GM18867 (cell line): Measurements from ENCODE around the gene WDR7.

Source experiments
- ATAC-seq: cut with Tn5 transposase; IDR thresholded peaks from one replicate; pipeline ENCODE4 v1.9.1; 2021; ENCODE audit warnings: mild to moderate bottlenecking, moderate library complexity; ENCODE audit not compliant: unreplicated experiment

Gene WDR7

DNA sequence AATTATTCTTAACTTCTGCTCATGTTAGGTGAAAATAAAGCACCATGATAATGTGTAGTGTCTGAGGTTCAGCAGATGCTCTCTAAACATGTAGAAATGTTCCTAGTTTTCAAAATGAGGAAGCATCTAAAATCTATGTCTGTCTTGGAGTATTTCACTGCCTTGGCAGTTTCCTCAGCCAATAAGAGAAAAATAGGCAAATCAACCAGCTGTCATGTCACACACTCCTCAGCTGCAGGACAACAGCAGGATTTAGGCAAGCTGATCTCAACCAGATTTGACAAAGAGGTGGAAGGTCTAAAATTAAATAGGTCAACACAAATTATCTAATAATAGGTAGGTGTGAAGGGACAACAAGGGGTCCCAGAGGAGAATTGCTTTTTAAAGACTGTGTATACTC is 331.6 kb downstream of the WDR7 start:
- no peak for ATAC-seq

DNA sequence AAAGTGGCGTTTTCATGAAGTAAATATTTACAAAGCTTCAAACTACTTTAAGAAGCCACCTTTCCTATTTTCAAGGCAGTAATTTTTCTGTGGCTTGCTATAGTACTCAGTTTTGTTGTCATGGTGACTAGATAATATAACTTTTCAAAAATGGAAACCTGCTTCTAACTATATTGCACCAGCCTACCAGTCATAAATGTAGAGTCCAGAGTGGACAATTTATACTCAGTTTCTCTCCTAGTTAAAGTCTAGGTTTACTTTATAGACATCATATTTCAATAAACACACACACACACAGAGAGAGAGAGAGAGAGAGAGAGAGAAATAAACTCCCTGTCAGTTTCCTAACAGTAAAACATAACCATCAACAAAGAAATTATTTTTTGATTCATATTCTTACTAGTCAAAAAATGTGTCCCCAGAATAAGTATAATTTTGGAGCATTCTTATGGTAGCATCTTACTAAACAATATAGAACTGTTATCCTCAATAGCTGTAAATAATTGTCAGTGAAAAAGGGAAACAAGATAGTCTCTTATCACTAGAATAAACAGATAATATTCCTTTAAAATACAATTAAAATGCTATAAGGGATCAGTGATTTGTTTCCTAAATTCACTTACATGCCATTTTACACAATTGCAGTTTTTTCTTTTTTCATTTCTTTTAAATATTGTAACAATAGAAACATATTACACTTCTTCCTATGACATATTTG is 332.3 kb downstream of the WDR7 start:
- no peak for ATAC-seq

DNA sequence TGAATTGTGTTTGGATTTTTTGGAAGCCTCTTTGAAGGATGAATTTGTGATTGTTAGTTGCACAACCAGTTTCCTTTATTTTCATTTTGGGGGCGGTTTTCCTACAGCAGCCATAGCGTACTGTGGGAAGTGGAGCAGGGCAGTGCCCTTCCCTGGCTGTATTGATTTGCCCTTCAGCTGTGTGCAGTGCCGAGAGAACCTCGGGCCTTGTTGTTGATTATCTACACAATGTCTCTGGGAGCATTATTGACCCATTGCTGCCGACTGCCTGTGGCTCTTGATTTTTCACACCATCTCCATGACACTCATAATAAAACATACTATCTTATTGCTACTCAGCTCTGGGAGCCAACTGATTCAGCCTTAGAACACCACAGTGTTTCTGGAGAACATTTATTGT is 333.6 kb downstream of the WDR7 start:
- ATAC-seq = no peak

DNA sequence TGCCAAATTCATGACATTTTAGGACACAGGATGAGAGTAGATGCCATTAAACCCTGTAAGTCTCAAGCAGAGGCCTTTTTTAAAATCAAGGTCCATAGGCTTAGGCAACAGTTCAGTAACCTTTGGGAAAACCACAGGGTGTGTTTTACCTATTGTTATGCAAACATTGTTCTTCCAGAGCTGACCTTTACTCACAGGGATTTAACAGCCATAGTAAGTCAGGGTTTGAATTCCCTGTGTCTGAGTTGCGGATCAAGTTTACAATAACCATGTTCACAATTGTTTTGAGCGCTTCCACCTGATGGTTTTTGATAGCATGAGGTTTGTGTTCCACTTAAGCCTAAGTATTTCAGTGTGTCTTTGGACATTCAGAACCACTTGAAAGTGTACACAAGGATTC is 335.7 kb downstream of the WDR7 start:
- no peak for ATAC-seq

DNA sequence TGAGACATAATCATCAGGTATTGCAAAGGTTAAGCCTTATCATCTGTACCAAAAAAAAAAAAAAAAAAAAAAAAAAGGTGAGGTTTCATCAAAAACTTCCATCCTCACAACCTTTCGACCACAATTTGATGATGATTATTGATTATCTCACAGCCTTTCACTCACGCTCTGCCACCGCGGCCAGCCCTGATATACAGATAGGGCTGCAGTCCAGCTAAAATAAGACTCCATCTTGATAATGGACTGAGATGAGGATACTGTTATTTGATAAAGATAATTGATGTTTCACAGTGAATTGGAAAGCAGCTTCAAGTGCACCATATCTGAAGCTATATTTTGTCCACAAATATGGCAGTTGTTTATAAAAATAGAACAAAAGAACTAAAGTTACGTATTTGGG is 336.1 kb downstream of the WDR7 start:
- ATAC-seq = no peak

DNA sequence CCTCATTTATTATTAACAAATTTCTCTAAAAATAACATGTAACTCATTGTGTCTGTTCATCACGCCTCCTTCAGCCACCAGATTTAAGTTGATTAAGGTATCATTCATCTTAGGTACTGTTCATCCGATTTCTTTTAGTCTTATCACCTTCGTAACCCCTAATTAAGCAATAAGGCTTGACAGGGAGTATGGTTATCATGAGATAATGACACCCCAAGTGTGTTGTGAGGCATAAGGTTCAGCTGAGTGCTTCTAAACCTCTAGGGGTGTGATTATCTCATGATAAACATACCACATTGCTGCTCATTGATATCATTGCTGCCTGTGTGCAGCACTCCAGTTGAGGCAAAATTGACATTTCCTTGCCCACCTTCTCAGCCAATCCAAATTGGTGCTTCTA is 336.9 kb downstream of the WDR7 start:
- no peak for ATAC-seq

- ATAC-seq = no peak
These were observed 339.5 kb downstream of the WDR7 start for GRCh38 chr18:56990678-56991077.

DNA sequence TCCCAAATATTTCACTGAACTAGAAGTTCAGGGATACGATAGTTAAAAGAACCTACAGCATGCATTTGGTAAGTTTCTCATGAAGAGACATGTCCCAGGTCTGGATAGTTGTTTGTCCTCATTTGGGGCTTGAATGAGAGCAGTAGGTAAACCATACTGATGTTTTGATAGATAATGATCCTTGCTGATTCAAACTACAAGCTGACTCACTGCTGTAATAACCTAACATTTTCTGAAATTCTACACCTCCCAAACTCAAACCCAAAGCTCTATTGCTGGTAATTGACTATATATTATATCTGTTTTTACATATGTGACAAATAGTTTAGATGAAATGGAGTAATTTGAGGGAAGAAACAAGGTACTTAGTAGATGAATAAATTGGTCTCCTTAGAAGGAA is 341.6 kb downstream of the WDR7 start:
- ATAC-seq = no peak

GRCh38 chr18:56995579-56996188 is 344.5 kb downstream of the WDR7 start:
- ATAC-seq = no peak

- no peak for ATAC-seq
These were observed 346.0 kb downstream of the WDR7 start for GRCh38 chr18:56997200-56997599.

DNA sequence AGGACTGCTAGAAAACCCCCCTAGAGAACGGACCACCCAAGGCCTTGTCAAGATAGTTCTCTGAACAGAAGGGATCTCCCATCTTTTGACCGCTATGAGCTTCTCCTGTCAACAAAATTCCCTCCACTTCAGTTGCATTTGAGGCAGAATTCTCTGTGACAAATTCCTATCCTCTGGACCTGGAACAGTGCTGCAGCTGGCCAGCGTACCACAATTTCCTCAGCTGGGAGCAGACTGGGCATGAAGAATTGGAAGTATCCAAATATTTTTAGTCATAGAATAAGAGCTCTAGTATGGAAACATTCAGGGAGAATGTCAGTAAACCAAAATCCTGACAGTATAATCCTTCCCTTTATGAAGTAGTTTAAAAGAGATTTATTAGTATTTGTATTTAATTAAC is 348.7 kb downstream of the WDR7 start:
- no peak for ATAC-seq

DNA sequence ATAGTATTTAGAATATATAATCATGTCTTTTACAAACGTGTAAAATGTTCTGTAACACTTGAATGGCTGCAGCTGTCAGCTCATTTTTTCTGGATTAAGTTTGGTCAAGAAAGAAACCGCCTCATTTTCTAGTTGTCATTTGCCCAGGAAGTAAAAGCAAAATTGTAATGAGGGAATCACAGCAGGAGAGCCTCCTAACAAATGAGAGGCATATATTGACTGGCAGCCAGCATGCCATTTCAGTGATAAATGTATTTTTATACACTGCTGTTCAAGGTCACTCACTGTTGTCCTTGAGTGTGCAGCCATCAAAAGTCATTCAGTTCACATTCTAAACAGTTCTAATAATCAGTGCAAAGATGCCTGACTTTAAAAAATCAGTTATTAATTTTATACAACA is 351.5 kb downstream of the WDR7 start:
- ATAC-seq = no peak

- no peak for ATAC-seq
These were observed 352.2 kb downstream of the WDR7 start for GRCh38 chr18:57003342-57003741.

DNA sequence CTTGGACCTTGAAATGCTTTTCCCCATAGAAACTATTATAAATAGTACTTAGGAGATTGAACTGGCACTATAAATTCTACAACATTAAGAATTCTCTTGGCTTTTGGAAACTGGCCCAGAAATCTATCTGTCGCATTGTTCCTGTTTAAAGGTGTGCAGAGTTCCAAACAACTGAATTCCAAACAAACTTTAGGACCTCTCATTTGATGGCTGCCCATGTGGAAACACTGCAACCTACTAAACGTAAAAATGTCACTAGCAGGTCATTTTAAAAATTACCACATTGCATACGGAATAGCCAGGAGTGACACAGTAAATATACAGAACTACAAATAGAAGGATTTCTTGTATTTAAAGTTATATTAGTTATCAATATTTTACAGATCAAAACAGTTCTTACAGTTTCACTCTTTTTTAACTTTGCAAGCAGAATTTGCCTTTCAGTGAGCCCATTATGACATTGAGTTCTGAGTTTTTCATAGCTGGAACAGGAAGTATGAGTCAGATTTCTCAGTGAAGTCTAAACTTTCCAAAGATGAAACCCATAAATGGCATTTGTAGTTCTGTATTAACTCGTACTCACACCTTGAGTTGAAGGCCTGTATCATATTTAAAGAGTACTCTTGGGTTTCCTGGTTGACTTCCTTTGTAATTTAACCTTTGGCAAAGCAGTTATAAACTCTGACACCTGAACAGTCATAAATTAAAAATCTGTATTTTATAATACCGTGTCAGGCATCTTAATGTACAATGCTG is 353.4 kb downstream of the WDR7 start:
- ATAC-seq = peak; percentile 98

- ATAC-seq = no peak
These were observed 357.0 kb downstream of the WDR7 start for GRCh38 chr18:57008001-57008686.

DNA sequence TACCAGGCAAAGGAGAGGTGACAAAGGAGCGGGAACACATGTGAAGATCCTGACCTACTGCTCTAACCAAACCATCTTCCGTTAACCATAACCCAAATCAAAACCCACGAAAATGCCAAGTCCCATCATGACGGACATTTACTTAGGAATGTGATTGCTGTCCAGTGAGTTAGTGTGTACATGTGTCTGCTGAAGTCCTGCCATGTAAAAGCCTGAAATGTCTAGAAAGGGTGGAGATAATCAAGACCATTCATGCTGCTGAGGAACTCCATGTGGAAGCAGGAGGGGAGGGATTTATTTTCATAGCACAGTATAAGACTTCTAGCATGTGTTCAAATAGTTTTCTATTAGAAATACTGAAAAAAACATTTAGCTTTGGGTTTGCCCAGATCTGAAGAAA is 358.7 kb downstream of the WDR7 start:
- no peak for ATAC-seq

DNA sequence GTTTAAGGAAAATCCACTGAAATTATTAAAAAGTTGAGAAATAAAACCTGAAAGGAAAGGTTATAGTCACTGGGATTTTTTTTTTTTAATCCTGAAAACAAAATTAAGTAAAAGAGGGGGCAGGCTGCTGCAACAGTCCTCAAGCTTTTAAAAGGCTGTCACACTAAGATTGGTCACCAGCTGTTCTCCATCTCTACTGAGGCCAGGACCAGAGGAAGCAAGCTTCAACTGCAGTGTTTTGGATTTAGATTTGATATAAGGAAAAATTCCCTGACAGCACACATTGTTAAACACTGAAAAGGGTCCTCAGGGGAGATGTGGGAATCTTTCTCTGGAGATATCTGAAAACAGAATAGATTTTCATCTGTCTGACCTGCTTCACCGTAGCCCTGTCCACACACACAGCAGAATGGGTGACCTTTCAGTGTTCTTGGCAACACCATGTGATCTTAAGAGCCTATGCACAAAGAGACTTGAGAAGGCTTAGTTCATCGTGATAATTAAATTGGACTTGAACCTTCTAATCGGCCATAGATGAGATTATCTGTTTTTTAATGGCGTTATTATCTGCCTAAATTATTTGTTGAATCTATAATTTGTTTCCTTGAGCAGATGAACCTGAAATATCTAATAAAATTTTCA is 363.7 kb downstream of the WDR7 start:
- ATAC-seq = no peak

DNA sequence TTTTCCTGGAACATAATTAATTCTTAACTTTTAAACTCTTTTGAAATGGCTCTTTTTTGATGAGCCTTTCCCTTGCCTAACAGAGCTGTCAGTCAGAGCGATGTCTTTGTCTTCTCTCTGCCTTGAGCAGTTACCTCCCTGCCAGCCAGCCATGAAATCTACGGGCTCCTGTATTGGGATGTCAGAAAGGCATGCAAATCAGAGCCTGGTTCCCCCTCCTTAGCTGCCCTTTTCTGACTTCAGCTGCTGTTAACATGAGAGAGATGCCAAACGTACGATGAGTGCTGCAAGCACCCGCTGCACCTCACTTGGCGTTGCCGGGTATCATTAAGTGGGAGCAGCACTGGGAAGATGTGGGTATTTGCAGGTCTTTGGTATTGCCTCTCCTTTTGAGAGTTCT is 364.3 kb downstream of the WDR7 start:
- no peak for ATAC-seq

- no peak for ATAC-seq
These were observed 367.7 kb downstream of the WDR7 start for GRCh38 chr18:57018845-57019244.

GRCh38 chr18:57022716-57023115 is 371.6 kb downstream of the WDR7 start:
- no peak for ATAC-seq

- peak; percentile 56 for ATAC-seq
These were observed 372.2 kb downstream of the WDR7 start for GRCh38 chr18:57023275-57023882.
